GM21528 (cell line): ENCODE results near the gene ZNG1F.
A peak's percentile ranks its signal among the peaks of the same experiment; 100 is the strongest.
"Not testable (repeated sequence)": the region's sequence is repeated elsewhere in the genome, so short reads cannot be mapped to it uniquely, and the experiment has no call there.

ENCODE experiments used
- ATAC-seq: cut with Tn5 transposase; IDR thresholded peaks from one replicate; pipeline ENCODE4 v1.9.1; 2021; ENCODE audit warnings: mild to moderate bottlenecking, moderate library complexity; ENCODE audit not compliant: unreplicated experiment, low FRiP score

Gene ZNG1F

DNA sequence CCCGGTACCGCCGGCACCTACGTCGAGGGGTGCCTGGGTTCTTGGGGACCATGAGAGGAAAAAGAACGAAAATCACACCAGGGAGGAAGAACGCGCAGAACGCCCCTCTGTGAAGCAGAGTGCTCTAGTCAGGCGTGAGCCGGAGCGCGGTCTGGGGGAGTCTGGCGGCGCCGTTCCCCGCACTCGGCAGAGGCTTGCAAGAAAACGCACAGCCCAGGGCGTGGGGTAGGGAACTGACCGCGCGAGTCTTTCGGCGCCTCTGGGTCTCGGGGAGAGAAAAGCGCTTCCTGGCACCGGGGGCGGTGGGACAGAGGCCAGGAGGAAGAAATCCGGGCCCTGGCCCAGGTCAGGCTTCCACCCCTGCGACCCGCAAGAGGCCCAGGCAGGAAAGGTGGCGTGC lies 65.3 kb downstream of the ZNG1F start:
- not testable (repeated sequence) for ATAC-seq

DNA sequence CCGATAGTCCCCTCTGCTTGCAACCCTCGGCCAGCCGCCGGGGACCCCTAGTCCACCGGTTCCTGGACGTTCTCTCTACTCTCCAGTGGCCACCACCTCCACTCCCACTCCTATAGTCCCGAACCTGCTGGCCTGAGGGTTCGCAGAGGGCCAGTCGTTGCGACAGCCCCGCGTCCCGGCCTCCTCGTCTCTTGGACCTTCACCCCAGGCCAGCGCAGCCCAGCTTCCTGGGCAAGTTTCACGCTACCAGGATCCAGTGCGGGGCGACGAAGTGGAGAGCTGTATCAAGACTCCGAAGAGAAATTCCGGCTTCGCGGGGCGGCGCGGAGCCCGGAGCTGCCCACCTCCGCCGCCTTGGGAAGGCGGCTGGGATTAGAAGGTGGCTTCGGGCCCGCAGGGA lies 65.7 kb downstream of the ZNG1F start:
- not testable (repeated sequence) for ATAC-seq

DNA sequence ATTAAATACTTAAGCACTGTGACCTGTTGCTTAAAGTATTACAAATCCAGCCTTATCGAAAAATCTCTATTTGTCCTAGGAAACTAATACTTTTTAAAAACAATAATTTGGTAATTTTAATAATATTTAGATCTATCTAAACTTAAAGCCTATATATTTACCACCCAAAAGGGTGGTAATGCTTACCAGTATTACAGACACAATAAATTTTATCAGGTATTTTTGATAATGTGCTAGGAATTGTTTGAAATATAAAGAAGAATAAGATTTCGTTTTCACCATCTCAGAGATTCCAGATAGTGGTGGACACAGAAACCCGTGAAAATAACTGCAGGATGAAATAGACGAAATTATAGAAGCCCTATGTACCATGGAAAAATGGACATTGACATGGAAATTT lies 68.4 kb downstream of the ZNG1F start:
- not testable (repeated sequence) for ATAC-seq

DNA sequence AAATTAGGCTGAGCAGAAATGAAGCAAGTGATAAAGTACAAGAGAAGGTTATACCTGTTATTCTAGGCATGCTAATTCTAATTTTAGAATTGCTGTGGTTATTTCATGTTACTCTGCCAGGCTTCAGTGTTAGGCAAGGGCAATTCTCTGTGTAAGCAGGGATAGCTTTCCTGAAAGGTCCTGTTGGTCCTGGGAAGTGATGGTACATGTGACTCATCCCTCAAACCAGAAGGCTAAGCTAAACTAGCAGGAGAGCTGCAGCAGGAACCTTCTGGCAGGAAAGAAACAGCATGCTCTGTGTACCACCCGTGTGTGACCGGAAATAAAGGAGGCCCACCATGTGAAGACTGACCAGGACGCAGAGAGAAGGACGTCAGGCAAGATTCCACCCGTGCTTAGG lies 69.4 kb downstream of the ZNG1F start:
- ATAC-seq, result not testable (repeated sequence)

DNA sequence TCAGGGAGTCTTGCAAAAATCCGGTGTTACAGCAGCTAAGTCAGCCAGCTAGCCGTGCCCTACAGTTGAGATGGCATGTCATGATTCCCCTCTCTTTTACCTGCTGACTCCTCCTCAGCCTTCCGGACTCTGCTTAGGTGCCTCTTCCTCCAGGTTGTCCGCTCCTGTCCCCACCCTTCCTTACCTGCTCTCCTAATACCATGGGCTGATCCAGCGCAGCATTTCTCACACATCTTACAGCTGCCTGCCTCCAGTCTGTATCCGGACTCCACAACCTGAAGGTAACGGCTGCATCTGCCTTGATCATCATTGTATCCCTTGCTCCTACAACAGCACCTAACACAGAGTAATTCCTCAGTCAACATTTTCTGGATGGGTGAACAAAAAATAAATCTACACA lies 69.8 kb downstream of the ZNG1F start:
- not testable (repeated sequence) for ATAC-seq

DNA sequence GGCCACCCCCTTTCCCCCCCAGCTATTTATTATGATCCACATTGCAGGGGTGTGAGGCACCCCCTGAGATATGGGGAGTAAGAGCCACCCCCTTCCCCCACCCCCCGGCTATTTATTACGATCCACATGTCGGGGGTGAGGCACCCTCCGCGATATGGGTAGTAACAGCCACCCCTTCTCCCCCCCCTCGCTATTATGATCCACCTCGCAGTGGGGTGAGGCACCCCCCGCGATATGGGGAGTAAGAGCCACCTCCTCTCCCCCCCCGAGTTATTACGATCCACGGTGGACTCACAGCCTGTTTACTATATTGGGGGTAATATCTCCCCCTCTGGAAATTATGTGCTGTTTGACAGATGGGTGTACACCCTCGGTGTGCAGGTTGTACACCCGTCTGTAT lies 75.8 kb downstream of the ZNG1F start:
- not testable (repeated sequence) for ATAC-seq

DNA sequence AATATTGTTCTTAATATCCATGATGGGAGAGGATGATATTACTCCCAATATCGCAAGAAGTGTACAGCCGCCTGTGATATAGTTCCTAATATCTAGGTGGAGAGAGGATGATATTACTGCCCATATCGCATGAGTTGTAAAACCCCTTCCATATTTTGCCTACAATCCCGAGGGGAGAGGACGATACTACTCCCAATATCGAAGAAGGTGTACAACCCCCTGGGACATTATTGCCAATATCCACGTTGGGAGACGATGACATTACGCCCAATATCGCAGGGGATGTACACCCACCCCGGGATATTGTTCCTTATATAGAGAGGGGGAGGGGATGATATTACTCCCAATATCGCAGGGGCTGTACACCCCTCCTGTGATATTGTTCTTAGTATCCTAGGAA lies 77.7 kb downstream of the ZNG1F start:
- not testable (repeated sequence) for ATAC-seq

DNA sequence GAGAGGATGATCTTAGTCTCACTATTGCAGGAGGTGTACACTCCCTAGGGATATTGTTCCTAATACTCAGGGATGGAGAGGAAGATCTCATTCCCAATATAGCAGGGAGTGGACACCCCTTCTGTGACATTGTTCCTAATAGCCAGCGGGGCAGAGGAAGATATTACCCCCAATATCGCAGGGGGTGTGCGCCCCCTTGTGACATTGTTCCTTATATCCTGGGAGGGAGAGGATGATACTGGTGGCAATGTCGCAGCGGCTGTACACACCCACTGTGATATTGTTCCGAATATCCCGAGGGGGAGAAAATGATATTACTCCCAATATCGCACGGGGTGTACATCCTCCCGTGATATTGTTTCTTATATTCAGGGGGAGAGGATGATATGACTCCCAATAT lies 78.2 kb downstream of the ZNG1F start:
- not testable (repeated sequence) for ATAC-seq

DNA sequence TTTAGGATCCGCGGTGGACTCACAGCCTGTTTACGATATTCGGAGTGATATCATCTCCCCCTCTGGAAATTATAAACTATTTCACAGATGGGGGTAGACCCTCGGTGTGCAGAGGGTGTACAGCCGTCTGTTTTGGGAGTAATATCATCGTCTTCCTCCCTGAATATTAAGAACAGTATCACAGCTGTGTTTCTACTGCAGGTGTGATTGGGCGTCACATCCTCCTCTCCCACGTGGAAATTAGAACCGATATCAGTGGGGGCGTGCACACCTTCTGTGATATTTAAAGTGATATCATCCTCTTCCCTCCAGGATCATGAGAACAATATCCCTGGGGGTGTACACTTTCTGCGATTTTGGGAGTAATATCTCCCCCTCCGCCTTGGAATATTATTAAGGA lies 79.9 kb downstream of the ZNG1F start:
- ATAC-seq, result not testable (repeated sequence)

DNA sequence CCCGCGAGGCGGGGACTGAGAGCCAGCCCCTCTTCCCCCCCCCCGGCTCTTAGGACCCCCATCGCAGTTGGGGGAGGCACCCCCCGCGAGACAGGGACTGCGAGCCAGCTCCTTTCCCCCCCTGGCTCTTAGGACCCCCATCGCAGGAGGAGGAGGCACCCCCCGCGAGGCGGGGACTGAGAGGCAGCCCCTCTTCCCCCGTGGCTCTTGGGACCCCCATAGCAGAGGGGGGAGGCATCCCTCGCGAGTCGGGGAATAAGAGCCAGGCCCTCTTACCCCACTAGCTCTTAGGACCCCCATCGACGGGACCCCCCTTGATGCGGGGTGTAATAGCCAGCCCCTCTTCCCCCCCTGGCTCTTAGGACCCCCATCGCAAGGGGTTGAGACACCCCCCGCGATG lies 80.3 kb downstream of the ZNG1F start:
- not testable (repeated sequence) for ATAC-seq

DNA sequence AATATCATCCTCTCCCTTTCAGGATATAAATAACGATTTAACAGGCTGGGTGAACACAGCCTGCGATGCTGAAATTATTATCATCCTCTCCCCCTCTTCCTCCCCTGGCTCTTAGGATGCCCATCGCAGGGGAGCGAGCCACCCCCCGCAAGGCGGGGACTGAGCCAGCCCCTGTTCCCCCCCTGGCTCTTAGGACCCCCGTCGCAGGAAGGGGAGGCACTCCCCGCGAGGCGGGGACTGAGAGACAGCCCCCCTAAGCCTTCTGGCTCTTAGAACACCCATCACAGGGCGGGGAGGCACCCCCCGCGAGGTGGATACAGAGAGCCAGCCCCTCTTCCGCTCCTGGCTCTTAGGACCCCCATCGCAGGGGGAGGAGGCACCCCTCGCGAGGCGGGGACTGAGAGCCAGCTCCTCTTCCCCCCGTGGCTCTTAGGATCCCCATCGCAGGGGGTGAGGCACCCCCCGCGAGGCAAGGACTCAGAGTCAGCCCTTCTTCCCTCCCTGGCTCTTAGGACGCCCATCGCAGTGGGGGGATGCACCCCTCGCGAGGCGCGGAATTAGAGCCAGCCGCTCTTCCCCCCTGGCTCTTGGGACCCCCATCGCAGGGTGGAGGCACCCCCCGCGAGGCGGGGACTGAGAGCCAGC lies 82.5 kb downstream of the ZNG1F start:
- ATAC-seq, result not testable (repeated sequence)

DNA sequence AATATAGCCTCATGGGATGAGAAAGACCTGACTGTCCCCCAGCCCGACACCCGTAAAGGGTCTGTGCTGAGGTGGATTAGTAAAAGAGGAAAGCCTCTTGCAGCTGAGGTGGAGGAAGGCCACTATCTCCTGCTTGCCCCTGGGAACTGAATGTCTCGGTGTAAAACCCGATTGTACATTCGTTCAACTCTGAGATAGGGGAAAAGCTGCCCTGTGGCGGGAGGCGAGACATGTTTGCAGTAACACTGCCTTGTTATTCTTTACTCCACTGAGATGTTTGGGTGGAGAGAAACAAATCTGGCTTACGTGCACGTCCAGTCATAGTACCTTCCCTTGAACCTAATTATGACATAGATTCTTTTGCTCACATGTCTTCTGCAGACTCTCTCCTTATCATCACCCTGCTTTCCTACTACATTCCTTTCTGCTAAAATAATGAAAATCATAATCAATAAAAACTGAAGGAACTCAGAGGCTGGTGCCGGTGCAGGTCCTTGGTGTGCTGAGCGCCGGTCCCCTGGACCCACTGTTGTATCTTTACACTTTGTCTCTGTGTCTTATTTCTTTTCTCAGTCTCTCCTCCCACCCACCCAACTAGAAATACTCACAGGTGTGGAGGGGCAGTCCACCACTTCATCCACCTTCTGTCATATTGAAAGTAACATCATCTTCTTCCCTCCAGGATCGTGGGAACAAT lies 83.4 kb downstream of the ZNG1F start:
- not testable (repeated sequence) for ATAC-seq

DNA sequence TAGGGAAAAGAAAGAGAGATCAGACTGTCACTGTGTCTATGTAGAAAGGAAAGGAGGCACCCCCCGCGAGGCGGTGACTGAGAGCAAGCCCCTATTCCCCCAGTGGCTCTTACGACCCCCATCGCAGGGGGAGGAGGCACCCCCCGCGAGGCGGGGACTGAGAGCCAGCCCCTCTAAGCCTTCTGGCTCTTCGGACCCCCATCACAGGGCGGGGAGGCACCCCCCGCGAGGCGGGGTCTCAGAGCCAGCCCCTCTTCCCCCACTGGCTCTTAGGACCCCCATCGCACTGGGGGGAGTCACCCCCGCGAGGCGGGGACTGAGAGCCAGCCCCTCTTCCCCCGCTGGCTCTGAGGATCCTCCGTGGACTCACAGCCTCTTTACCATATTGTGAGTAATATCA lies 84.6 kb downstream of the ZNG1F start:
- ATAC-seq, result not testable (repeated sequence)

DNA sequence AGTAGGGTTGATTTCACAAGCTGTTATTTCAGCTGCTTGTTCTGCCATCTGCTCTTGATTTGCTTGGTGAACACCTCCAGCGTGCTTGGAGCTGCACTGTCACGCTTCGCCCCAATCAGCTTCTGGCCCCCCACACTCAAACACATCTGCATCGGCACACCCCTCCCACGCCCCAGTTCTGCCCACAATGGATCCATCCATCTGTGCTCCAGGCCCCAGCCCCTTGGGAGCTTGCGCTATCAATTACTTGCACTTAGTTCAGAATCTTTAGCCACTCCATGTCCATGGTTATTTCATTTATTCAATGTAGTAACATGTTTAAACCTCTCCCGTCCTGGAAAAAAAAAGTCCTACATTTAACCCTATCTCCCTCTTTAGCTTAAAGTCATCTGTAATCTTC lies 88.6 kb downstream of the ZNG1F start:
- ATAC-seq, result not testable (repeated sequence)

DNA sequence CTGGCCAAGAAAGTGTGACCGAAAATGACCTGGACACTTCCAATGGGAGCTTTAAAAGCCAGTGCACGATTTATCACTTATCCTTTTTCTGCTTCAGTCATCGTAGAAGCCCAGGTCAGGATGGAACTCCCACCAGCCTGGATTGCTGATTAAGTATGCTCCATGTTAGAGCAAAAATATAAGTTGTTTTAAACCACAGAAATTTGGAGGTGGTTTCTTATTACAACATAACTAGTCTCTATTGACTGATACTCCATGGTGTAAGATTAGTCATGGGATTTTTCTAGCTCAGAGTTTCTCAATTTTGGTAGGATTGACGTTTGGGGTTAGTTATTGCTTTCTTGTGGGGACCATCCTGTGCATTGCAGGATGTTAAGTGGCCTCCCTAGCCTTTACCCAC lies 90.4 kb downstream of the ZNG1F start:
- ATAC-seq, result not testable (repeated sequence)

DNA sequence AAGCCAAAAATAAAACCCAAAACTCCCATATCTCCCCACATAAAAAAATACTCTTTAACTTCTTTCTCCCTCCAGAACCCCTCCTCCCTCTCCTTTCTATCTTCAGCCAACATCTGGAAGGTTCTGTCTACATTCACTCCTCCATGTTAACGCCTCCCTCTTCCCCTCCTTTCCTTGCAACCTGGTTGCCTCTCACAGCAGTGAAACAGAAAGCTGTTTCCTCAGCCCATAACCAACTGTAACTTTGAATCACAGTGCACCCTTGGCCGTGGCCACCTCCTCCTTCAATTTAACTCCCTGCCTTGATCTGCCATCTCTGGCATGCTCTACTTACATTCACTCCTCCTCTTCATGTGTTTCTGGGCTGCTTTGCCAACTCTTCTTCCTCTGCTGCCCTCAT lies 94.1 kb downstream of the ZNG1F start:
- not testable (repeated sequence) for ATAC-seq

DNA sequence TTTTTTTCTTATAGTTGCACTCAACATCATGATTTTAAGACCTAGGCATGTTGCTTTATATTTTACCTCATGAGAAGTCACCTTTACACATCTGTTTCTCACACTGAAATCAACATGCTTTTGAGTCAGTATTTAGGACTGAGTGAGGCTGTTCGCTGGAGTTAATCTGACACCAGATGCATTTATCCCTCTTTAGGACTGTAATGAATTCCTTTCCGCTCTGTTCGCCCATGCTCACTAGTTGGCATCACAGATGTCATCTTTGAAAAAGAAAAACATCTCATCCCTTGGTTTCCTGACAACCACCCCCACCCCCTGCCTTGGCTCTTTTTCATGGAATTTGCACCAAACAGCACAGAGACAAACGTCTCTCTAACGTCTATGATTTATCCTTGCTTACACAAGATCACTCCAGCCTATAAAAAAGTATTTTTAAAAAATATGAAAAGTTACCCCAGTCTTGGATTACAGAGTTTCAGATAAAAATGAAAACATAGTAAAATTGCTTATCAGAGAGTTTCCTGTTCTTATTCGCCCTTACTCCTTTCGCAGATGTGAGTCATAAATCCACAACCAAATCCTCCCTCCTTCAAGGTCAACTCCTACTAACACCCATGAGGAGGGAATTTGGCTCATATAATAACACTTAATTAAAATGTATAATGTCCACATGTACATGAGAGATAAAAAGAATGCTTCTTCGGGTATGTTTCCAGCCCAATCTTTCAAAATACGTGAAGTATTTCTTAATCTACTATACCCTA lies 94.9 kb downstream of the ZNG1F start:
- not testable (repeated sequence) for ATAC-seq

DNA sequence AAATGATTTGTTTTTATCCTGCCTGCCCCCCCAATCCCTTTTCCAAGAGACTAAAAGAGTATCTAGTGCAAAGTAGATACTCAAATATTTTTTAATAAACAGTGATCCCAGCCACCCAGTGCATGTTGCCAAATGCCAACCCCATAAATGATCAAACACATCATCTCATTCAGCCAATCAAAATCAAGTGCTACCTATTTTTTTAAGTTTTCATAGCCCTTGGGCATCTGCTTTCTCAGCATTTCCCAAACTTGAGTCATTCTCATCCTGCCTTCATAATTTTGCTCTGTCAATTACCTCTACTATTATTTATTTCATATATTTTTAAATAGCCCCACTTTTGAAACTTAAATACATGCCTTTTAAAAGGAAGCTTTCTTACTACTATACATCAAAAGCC lies 98.2 kb downstream of the ZNG1F start:
- ATAC-seq, result not testable (repeated sequence)

DNA sequence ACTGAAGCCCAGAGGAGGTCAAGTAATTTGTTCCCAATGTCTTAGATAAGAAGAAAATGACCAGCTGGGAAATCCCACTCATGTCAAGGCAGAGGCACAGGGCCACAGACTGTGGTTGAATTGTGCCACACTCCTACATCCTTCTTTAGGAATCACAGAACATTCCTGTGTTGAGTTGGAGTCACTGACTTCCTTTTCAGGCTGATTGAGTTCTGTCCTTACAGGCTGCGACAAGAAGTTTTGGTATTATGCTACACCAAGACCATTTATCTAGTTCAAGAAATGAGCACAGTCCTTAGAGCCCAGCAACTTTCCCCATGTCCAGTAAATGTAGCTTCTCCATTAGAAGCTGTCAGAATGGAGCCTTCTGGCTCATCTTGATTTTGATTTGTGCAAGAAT lies 98.7 kb downstream of the ZNG1F start:
- not testable (repeated sequence) for ATAC-seq

DNA sequence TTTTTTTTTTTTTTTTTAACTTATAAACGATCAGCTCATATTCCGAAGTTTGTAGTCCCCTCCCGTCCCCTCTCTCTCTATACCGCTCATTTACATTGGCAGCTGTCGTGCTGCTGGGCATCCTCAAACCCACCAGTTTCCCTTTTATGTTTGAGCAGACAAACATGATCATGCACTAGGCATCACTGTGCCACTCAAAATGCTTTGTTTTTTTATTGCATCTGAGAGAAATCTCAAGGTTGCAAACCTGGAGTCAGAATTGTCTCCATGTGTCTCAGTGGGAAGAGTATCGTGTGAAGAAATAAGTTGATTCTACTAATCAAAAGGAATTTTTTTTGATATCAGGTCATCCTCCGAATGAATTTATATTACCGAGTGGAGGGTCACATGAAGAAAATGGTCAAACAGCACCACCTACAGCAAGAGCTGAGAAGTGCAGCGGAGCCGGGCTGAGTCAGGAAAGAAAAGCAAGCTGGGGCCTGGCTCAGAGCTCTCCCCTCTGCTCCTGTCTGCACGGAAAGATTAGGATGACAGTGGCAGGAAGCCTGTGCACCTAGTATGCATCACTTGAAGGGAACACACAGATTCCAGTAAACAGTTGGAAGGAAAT lies 100.6 kb downstream of the ZNG1F start:
- ATAC-seq, result peak; percentile 61

DNA sequence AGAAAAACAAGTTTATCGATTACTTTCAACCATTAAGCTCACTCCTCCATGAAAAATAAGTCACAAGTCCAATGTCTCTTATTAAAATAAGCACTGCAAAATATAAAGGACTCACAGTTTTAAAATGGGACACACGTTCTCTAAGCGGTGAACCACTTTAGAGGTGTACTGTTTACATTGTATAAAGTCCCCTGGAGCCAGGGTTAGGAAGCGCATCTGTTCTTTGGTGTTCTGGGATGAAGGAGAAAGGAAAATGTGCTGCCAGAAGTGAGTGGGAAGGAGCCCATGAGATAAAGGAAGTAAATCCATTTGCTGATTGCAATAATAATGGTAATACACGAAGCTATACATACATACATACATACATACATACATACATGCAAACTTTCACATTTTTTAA lies 101.2 kb downstream of the ZNG1F start:
- not testable (repeated sequence) for ATAC-seq
